NOMO-1 (cell line): ENCODE results near the gene EIF3B.
A peak's percentile ranks its signal among the peaks of the same experiment; 100 is the strongest.
"Not testable (repeated sequence)": the region's sequence is repeated elsewhere in the genome, so short reads cannot be mapped to it uniquely, and the experiment has no call there.

Experiments
- DNase-seq, 2 experiments: peaks; one replicate each; lab custom pipeline; 2025; ENCODE audit not compliant: unreplicated experiment in 2 of 2; lab: John Stamatoyannopoulos, UW

Gene EIF3B

DNA sequence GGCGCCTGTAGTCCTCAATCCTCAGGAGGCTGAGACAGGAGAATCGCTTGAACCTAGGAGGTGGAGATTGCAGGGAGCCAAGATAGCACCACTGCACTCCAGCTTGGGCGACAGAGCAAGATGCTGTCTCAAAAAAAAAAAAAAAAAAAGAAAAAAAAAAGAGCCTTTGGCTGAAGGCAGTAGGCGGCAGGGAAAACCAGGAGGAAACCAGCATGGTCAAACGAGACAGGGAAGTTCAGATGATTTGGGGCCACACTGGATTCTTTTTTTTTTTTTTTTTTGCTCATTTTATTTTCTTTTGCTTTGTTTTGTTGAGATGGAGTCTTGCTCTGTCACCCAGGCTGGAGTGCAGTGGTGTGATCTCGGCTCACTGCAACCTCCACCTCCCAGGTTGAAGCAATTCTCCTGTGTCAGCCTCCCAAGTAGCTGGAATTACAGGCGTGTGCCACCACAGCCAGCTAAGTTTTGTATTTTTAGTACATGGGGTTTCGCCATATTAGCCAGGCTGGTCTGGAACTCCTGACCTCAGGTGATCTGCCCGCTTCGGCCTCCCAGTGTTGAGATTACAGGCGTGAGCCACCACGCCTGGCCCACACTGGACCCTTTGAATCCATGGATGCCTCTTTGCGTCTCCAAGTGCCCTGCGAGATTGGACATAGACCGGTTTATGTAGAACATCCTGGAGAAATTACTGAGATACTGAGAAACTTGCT, 7.1 kb upstream of the EIF3B start:
- not testable (repeated sequence) for DNase-seq

DNA sequence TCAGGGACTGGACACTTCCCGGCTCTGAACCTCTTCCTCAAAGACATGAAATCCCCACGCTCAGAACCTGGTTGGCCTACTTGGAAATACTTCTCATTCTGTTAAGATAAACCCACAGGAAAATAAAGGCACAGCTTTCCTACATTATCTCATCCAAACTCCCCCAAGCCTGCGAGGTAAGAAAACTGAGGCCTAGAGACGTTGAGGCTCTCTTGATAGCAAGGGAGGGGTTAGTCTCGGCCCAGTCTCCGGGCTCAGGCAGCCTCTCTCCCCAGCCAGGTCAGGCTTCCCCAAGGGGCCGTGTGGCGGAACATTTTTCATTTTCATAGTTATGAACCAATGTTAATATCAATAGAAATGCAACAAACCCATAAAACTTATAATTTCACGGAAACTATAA, 4.6 kb upstream of the EIF3B start:
- DNase-seq = no peak

DNA sequence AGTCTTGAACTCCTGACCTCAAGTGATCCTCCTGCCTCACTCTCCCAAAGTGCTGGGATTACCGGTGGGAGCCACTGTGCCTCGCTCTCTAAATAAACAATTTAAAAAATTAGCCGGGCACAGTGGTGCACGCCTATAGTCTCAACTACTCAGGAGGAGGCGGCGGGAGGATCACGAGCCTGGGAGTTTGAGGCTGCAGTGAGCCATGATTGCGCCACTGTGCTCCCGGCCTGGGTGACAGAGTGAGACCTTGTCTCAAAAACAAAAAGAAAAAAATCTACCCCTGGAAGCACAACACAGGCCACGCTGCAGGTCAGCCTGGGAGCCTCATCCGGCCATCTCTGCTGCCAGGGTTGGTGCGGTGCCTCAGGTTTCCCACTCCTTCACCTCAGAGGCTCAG, 3.8 kb upstream of the EIF3B start:
- no peak for DNase-seq

DNA sequence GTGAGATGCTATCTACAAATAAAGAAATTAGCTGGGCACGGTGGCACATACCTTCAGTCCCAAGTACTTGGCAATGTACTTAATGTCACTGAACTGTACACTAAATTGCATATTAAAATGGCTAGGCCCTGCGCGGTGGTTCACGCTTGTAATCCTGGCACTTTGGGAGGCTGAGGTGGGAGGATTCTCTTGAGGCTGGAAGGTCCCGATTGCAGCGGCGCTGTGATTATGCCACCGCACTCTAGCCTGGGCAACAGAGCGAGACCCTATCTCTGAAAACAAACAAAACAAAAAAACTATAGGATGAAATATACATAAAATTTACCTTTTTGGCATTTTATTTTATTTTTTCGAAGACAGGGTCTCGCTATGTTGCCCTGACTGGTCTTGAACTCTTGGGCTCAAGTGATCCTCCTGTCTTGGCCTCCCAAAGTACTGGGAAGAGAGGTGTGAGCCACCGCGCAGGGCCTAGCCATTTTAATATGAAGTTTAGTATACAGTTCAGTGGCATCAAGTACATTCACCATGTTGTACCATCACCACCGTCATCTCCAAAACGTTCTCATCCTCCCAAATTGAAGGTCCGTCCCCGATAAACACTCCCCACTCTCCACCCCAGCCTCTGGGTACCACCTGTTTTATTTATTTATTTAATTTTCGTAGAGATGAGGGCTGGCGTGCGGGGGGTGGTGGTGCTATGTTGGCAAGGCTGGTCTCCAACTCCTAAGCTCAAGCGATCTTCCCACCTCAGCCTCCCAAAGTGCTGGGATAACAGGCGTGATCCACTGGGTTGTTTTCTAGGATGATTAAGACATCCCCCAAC, 1.3 kb upstream of the EIF3B start:
- no peak for DNase-seq

DNA sequence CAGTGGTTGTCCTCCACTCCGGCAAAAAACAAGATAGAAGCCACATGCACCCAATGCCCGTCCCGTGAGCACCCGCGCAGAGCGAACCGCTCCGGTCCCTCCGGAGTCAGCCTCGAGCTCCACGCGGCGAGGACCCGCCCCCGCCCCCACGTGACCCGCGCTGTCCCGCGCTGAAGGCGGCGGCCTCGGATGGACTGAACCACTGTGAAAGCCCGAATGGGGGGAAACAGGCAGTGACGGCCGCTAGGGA, 766 bp upstream of the EIF3B start:
- DNase-seq = peak; percentile 76 to 80

DNA sequence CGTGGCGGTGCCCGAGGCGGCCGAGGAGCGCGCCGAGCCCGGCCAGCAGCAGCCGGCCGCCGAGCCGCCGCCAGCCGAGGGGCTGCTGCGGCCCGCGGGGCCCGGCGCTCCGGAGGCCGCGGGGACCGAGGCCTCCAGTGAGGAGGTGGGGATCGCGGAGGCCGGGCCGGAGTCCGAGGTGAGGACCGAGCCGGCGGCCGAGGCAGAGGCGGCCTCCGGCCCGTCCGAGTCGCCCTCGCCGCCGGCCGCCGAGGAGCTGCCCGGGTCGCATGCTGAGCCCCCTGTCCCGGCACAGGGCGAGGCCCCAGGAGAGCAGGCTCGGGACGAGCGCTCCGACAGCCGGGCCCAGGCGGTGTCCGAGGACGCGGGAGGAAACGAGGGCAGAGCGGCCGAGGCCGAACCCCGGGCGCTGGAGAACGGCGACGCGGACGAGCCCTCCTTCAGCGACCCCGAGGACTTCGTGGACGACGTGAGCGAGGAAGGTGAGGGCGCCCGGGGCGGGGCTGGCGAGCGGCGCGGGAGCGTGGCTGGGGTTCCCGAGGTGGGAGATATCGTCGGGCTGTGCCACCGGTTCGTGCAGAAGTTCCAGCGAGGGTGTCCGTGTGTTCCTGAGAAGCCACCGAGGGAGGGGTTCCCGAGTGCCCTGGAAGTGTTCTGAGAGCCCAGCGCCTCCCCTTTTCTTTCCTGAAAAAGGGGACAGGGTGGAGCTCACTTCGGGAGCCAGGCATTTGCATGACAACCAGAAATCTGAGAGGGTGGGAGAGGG, 495 bp downstream of the EIF3B start:
- DNase-seq = no peak

DNA sequence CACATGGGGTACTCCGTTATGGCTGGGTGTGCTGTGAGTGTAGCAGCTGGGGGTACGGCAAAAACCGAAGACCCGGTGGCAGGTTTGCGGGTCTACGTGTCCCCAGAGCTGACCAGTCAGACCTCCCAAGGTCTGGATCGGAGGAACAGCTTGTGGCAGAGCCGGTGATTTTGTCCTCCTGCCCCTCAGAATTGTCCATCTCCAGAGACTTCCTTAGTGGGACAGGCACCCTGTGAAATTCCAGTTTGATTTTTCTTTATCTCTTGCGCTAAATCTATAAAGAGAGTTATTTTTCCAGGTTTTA, 1.0 kb downstream of the EIF3B start:
- DNase-seq = no peak

DNA sequence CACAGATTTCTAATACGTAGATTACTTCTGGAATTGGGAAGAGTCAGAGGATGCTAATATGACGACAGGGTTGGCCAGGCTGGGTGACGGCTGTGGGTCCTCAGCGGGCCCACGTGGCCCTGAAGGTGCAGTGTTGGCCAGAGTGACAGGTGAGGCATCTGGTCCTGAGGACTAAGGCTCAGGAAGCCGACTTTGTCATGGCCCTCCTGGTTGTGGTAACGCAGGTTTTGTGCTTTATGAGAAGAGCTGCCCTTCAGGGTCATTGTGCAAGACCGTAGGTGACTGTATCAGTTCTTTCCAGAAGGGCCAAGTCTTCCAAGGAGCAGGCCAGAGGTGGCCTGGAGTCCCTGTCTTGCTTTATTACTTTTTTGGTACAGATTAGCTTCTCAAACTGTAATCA, 2.5 kb downstream of the EIF3B start:
- DNase-seq = no peak

DNA sequence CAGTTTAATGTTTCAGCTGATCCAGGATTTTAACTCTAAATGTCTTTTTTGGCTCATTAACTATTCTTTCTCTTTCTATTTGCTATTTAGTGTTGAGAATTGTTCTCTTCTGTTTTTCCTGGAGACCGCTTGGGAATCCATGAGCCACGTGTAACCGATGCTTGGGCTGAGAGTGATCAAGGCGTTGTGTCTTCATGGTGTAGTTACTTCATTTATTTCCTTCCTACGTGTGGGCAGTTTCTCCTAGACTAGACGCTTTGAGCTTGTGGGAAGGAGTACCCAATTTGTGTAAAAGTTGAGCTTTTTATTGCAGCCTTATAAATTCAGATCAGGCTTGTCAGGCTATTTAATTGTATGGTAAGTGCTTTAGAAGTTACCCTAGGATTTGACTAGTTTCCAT, 2.9 kb downstream of the EIF3B start:
- DNase-seq = no peak

DNA sequence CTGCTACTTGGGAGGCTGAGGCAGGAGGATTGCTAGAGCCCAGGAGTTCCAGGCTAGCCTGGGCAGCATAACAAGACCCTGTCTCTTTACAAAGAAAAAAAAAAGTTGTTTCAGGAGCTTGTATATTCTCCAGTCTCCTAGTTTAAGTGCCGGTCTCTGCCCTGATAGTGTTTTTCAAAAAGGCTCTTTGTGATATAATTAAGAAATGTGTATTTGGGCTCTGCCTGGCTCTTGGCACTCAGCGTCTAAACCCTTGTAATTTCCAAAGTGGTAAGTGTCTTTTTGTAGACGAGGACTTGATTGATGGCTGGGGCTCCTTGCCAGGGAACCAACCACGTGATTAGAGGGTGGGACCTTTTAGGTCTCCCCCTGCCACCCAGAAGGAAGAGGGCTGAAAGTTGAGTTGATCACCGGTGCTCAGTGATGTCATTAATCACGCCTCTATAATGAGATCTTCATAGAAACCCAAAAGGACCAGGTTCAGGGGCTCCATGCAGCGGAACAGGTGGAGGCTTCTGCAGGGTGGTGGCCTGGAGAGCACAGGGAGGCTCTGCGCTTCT, 4.4 kb downstream of the EIF3B start:
- no peak for DNase-seq

DNA sequence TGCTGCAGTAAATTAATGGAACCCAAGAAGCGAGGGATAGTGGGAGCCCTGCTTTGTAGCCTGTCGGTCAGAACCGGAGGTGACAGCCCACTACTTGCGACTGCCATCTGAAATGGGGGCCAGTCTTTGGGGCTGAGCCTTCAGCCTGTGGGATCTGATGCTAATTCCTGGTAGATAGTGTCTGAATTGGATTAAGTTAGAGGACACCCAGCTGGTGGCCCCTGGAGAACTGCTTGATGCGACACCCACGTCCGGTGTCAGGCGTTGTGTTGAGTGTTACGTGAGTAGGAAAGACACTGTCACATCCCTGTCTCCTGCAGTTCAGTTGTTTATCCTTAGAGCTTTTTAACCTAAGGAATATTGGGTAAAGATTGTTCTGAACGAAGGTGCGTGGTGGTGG, 5.0 kb downstream of the EIF3B start:
- DNase-seq = no peak

DNA sequence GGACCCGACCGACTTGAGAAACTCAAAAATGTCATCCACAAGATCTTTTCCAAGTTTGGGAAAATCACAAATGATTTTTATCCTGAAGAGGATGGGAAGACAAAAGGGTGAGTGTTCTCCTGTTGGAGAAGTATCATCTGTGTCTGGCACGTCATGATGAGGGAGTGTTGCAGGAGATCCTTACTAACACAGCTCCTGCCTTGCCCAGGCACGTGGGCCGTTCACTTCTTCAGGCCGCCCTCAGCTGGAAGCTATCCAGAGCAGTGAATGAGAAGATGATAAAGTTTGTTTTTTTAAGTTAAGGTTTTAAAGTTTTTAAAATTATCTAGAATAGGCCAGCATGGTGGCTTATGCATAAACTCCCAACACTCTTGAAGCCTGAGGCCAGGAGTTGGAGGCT, 6.2 kb downstream of the EIF3B start:
- no peak for DNase-seq

DNA sequence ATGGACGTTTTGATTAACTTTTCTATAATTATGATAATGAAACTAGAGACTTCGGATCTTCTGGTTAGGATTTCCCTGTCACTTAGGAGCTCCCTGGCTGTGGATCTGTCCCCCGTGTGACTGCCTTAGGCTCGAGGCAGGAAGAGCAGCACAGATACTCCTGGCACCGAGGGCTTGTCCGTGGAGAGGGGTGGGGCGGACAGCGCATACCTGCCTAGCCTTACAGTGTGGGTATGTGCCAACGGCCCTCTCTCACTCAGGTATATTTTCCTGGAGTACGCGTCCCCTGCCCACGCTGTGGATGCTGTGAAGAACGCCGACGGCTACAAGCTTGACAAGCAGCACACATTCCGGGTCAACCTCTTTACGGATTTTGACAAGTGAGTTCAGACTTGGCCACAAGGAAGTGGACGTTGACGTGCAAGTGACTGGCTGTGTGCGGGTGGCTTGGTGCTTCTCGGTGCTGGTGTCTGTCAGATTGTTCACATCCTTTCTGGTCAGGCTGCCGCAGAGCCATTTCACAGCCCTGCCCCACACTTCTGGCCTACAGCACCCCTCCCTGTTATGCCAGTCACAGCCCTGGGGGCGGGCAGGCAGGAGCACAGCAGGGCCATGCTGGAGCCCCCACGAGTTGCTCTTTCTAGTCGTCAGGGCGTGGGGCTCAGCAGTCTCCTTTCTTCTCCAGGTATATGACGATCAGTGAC, 7.9 kb downstream of the EIF3B start:
- DNase-seq = no peak

DNA sequence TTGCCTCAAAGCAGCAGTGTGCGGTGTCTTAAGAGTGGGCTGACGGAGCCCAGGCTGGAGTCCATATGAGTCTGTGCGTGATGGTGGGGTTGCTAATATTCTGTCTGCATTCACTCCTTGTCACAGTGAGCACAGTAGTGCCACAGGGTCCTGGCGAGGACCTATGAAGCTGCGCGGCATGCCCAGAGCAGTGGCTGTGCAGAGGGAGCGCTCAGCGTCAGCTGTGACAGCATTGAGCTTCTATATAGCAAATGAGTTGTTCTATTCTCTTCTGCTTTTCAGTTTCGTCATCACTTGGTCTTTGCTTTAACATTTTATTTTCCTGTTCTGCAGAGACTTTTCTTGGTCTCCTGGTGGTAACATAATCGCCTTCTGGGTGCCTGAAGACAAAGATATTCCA, 14.5 kb downstream of the EIF3B start:
- DNase-seq = no peak

DNA sequence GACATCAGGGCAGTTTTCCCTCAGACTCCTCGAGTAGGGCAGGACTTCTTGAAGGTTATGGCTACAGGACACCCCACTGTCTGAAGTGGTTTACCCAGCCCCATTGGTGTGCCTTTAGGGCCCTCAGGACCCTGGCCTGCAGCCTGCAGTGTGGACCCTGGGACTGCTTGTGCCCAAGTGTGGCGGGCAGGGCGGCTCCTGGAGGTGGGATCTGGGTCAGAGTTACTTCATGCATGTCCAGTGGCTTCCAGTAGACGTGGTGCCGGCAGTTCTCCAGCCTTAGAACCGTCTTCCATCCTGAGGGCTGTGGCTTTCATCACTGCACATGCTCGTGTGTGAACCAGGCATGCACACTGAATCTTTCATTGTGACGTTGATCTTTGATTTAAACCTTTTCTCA, 16.7 kb downstream of the EIF3B start:
- no peak for DNase-seq

DNA sequence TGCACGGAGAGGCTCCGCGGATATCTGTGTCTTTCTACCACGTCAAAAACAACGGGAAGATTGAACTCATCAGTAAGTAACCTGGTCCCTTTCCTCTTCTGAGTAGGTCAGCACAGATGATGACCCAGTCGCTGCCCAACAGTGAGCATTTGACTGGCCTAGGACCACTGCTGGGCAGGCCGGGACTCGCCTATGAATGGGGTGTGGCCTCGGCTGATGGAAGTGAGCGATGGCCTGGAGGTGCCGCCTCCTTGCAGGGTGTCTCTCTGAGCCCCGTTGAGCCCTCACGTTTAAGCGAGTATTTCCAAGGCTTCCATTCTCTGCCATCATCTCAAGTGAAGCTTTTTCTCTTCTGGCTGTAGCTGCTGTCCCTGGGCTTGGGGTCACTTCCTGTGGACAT, 18.1 kb downstream of the EIF3B start:
- no peak for DNase-seq

DNA sequence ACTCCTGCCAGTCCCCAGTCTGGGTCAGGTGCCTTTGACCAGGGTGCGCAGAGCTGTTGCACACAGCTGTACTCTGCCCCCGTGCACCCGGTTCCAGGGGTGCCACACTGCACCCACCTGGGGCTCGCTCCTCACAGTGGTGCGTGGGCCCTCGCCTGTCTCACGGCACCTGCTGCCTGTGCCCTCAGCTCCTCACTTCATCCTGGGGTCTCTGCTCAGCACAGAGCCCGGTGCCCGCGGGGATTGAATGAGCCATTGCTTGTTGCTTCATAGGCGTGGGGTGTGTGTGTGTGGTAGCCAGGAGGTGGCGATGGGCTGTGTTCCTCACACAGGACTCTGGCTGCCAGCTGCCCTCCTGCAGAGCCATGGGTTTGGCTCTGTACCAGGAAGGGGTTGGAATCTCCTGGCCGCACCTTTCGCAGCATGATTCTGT, 18.5 kb downstream of the EIF3B start:
- DNase-seq = no peak

DNA sequence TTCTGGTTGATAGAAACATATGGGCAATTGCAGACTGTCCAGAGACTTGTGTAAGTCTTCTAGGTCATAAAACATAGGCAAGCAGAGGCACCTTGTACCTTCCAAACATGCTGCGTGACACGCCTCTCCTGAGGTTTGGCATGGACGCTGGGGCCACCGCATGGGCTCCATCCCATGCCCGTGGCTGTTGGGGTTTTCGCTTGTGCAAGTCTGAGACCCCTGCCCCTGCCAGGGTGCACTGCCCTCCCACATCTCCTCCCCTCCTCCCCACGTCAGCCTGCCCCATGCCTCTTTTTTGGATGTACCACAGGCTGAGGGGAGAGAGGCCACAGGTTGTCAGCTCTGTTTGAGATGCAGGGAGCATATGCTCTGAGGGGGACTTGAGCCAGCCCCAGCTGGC, 19.0 kb downstream of the EIF3B start:
- no peak for DNase-seq

DNA sequence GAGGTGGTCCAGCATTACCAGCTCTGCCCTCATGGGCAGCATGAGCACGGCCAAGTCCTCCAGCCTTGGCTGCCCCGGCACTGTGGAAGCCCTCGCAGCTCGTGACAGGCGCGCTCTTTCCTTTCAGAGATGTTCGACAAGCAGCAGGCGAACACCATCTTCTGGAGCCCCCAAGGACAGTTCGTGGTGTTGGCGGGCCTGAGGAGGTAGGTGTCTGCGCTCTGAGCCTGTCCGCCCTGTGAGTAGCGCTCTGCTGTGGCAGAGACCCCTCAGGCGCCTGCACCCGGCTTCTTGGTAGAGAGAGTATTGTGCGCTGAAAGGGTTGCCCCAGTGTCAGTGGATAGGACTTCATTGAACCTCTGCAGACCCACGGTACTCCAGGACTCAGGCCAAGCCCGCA, 19.8 kb downstream of the EIF3B start:
- no peak for DNase-seq

DNA sequence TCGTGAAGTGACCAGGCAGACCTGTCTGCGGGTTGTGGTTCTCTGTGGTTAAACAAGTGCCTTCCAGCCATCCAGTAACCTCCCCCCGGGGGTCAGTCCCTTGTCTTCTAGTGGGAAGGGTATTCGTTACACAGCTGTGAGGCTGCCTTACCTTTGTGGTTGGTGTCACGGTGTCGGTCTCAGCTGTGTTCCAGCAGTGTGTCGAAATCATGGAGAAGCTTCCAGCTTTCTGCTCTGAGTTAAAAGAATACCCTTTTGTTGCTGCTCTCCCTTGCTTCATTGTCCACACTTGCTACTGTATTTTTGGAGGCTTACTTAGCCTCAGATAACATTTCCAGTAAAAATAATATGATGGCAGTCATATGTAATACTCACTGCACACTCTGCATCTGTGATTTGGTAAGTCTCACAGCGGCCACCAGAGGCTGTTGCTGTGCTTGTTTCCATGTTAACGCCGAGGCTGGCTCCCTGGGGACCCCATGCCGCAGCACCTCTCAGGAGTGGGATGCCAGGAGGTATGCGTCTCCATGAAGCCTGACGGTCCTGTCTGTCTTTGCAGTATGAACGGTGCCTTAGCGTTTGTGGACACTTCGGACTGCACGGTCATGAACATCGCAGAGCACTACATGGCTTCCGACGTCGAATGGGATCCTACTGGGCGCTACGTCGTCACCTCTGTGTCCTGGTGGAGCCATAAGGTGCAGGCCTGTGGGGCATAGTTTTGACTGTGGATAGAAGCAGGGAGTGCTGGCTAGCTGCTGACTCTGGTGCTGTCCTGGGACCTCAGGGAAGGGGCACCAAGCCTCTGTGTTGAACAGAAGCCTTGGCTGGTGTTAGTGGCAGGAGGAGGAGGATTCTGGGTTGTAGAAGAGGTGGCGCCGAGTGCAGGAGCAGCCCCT, 20.5 kb downstream of the EIF3B start:
- no peak for DNase-seq
